K562 (cell line): ENCODE data around the gene ID2.

Source experiments
- ELF4 ChIP-seq: fragments of 450-650 bp; formaldehyde crosslinking; IDR thresholded peaks from 2 replicates; pipeline ENCODE4 v1.4.0; 2022; ENCODE audit warnings: missing genetic modification characterization
- ZNF146 ChIP-seq: IDR thresholded peaks from one replicate; pipeline ENCODE4 v1.6.1; 2018; ENCODE audit warnings: missing compliant biosample characterization; ENCODE audit not compliant: unreplicated experiment

- TF ChIP-seq ZNF146 (CRISPR knock-in tag) = no peak
- no peak for TF ChIP-seq ELF4 (CRISPR knock-in tag)
Measured at GRCh38 chr2:8672940-8673339, 8.9 kb upstream of the ID2 start.
